ELF-1 (cell line): ENCODE results near the gene GRK5.
A peak's percentile ranks its signal among the peaks of the same experiment; 100 is the strongest.
"Not testable (repeated sequence)": the region's sequence is repeated elsewhere in the genome, so short reads cannot be mapped to it uniquely, and the experiment has no call there.

ENCODE experiments used
- DNase-seq: peaks from one replicate; pipeline ENCODE4 v3.0.0-alpha.2; 2016; ENCODE audit warnings: low read depth, low spot score

The GRK5 gene

DNA sequence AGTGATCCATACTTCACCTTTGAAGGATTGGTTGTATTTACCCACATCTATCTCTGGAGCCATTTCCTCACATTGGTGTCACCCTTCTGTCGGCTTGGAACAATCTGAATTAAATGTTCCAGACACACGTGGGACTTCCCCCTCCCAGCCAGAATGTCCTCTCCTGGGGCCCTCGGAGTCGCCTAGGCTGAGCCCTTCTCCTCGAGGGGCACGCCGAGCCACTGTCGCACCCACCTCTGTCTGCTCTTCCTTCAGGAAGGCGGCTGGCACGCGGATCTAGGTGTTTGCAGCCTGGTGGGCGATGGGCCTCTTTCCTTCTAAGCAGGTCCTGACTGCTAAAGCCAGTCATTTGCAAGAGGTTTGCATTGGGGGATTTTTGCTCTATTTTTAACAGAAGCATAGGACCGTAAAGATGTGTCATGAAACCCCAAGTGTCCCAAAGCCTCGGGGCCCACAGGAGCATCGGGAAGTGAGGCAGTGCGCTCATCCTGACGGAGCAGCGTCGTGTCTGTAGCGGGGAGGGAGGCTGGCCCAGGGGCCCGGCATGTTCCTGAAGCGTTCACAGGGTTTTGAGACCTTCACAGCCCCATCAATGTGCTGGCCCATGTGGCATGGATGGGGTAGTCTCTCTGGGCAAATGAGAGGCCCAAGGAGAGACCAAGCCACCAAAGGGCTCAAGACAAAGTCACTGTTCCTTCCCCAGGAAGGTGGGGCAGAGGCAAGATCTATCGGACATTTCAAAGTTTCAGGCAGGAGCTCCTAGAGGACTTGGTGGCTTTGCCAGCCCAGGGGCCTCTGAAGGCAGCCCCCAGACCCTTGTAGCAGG, 248.5 kb downstream of the GRK5 start:
- no peak for DNase-seq

DNA sequence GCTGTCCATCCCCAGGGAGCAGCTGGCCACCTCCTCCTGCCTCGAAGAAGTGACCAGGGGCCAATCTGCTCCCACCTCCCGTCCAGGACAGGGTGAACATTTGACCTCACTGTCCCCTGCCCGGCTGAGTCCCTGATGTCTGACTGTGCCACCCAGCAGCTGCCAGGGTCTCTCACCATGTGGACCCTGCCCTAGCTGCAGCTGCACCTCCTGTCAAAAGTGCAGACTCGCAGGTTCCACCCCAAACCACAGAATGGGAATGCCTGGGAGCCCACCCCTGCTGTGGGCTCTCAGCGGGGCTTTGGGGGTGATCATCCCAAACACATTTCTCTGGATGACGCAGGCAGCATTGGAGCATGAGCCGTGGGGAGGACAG, 249.1 kb downstream of the GRK5 start:
- no peak for DNase-seq

DNA sequence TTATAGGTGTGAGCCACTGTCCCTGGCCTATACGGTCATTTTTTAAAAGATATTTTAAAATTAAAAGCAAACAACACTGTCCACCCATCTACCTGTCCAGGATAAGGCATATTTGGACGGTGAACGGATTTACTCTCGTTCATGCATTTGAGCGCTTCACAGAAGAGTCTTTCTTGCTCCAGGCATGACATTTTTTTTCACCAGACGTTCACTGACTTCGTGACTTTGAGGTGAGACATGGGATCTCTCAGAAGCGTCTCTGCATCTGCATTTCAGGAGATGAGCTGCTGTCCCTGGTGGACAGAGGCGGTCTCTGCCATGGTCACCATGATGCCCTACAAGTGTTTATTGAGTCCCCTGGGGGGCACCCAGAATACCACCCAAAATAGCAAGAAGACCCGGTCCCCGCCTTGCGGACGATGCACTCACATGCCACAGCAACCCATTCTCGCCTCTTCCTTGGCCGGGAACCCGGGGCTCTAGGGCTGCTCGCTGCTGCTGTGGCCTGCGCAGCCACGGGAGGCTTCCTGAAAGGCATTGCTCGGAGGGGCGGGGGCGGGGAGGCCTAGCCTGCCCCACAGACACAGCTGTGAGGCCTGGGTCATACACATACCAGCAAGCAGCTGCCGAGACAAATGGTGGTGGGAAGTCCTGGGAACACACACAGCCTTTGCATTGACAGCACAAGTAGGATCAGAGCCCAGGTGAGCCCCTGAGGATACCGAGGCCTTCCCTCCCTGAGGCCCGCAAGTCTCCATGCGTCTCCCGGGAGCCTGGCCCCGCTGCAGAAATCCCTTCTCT, 250.8 kb downstream of the GRK5 start:
- peak; percentile 66 for DNase-seq

DNA sequence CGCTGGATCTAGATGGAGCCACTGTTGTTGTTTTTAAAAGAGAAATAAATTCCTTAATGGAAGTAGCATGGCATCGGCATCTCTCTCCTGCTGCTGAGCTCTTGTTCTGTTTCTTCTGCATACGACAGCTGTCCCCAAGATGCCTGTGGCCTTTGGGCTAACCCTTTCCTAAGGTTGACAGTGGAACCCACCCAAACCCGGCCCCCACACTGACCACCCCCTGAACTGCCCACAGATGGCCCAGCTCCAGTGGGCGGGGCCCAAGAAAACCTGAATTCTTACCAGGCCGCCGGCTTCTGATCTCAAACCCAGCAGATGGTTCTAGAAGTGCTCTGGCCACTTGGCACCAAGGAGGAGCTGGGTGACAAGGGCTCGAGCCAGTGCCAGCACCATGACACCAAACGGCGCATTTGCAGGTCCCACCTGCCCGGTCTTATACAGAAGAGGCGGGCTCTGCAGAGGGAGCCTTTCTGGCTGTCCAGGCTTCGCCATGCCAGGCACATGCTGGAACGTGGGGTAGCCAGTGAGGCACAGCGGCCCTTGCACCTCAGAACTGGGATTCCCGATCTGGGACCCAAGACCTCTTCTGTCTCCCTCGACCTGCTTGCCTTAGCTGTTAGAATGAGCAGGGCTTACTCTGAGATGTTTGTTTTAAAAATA, 252.4 kb downstream of the GRK5 start:
- no peak for DNase-seq

DNA sequence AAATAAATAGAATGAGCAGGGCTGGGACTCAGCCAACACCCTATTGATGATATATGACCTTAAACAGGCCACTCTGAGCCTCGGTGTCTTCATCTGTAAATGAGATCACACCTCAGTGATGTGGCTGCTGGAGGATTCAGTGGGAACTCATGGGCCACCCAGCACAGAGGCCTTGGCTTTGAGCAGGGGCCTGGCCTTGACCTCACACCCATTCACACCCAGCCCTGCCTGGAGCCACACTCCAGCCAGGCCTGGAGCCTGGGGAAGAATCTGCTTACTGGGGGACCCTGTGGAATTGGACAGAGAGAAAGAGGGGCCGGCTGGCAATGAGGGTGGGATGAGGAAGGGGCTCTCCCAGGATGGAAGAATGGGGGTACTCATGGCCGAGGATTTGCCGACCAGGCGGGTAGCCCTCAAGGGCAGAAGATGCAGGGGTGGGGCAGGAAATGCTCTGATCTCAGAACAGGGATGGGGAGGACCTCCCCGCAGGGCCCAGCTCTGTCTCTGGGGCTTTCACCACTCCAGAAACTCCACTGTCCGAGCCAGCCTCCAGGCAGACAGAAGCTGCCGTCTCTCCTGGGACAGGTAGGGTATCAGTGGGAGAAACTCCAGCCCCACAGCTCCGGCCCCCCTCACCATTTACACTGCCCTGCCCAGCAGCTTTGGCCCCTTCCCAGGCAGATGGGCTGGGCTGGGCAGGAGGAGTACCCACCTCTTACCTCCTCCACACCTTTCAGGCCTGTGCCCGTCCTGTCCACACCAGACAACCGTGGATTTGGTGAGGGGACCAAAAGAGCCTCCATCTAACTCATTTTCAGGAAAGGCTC, 253.2 kb downstream of the GRK5 start:
- DNase-seq: no peak

DNA sequence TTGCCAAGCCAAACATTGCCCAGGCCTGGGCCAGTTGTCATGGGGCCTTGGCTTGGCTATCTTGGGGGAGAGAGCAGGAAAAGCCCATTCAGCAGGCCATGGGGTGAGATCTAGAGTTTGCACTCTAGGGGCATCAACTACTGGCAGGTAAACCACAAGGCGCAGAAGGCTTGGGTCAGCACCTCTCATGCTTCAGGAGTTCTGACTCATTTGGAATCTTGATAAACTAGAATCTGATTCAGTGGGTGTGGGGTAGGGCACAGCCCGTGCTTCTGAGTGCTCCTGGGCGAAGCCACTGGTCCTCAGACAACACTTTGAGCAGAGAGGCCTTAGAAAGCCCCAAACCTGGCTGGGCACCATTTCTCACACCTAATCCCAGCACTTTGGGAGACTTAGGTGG, 254.0 kb downstream of the GRK5 start:
- DNase-seq: no peak

DNA sequence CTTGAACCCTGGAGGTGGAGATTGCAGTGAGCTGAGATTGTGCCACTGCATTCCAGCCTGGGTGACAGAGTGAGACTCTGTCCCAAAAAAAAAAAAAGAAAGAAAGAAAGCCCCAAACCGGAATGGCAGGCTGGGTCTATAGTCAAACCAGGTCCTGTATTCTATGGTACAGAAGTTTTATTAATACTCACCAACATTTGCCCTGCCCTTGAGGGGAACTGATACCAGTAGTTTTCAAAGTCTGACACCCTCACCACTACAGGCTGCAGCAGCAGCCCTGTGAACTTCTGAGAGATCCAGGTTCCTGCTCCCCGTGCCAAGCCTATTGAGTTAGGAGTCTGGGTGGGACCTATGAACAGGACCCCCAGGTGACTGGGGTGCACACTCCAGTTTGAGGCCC, 254.6 kb downstream of the GRK5 start:
- DNase-seq: no peak

DNA sequence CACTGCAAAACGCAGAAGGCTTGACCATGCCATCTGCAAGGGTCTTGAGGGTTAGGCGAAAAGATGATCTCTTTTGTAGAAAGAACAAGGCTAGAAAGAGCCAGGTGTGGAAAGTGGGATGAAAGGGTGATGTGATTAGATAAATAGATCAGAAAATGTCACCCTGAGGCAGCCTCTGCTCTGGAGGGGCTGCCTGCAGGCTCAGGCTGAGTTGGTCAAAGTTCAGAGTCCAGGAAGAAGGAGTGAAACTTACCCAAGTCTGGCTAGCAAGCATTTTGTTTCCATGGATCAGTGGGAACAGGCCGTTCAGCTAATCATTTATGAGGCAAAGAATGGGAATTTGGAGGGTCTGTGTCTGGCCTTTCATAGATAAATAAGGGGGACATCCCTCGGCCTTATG, 255.4 kb downstream of the GRK5 start:
- no peak for DNase-seq

DNA sequence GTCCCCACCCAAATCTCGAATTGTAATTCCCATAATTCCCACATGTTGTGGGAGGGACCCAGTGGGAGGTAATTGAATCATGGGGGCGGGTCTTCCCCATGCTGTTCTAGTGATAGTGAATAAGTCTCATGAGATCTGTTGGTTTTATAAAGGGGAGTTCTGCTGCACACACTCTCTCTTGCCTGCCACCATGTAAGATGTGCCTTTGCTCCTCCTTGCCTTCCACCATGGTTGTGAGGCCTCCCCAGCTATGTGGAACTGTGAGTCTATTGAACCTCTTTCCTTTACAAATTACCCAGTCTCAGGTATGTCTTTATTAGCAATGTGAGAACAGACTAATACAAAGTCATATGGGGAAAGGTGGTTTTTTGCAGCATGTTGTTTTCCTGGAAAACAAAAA, 255.8 kb downstream of the GRK5 start:
- not testable (repeated sequence) for DNase-seq

DNA sequence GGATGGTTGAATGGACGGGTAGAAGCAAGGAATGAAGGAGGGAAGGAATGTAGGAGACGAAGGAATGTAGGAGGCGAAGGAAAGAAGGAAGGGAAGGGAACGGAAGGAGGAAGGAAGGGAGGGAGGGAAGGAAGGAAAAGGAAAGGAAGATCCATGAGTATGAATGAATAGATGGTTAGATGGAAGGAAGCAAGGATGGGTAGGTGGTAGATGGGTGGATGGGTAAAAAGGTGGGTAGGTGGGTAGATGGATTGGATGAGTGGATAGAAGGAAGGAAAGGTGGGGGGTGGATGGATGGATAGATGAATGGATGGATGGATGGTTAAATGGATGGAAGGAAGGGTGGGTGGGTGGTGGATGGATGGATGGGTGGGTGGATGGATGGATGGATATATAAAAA, 257.7 kb downstream of the GRK5 start:
- no peak for DNase-seq

DNA sequence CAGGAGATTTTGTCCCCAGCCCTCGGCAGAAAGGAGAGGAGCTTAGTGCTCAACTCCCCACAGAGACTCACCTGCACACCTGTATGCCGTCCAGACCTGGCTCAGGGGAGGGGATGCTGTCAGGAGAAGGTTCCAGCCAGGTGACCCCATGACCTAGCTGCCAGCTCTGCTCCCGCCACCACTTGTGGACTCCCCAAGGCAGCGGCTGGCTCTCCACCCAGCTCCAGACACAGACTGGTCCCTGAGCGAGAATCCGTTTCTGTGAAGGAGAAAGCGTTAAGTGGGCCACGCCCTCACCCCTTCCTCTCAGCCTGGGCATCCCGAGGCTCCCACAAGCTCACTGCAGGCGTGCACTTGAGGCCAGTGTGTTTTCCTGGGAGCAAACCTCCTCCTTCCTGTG, 258.7 kb downstream of the GRK5 start:
- DNase-seq: no peak

DNA sequence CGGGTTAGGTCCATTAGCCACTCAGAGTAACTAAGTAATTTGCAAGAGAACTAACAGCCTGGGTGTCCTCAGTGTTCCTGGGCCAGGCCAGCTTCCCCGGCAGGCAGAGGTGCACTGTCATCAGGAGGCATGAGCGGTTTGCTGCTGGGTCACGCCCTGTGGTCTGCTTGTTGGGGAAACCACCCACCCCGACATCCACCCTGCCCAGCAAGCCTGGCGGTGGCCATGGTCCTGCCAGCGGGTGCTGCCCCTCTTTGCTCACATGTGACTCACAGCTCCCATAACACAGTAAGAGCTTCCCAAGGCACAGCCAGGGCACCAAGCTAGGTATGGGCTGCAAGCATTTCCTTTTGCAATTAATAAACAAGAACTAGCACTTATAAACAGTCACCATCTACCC, 259.3 kb downstream of the GRK5 start:
- no peak for DNase-seq

DNA sequence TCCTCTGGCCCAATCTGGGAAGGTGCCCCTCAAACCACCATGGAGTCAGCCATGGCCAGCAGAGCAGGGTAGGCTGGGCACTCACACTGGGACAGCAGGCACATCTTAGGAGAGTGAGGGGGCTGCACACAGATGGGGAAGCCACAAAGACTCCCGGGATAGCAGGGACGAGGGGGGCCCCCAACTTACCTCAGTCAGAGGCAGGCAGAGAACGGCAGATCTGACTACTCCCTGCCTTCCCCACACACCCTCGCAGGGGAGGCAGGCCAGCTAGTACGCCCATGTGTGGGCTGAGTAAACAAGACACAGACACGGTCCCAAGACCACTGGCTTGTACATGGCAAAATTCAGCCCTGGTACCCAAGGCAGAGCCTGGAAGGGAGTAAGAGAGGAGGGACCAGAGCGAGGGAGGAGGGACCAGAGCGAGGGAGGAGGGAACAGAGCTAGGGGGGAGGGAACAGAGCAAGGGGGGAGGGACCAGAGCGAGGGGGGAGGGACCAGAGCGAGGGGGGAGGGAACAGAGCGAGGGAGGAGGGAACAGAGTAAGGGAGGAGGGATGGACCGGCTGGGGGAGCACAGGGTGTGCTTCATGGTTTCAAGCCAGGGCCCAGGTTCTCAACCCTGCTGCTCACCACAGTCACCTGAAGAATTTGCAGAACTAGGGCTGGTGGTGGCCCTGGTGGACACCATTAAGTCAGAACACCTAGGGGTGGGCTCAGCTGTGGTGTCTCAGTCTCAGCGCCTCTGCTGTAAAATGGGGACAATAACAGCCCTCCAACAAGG, 261.4 kb downstream of the GRK5 start:
- DNase-seq: no peak

DNA sequence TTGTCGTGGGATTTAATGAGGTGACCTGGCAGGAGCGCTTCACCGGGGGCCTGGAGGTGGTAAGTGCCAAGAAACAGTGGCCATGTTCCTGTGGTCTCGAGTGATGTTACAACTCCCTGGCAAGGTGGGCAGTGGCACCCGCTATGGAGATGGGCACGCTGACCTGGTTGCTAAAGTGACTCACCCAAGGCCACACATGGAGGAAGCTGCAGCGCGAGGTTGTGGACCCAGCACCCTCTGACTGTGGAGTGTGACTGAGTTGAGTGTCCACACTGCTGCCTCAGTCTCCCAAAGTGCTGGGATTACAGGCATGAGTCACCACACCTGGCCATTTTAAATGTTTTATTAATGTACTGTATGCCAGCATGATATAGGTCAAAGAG, 261.9 kb downstream of the GRK5 start:
- no peak for DNase-seq

DNA sequence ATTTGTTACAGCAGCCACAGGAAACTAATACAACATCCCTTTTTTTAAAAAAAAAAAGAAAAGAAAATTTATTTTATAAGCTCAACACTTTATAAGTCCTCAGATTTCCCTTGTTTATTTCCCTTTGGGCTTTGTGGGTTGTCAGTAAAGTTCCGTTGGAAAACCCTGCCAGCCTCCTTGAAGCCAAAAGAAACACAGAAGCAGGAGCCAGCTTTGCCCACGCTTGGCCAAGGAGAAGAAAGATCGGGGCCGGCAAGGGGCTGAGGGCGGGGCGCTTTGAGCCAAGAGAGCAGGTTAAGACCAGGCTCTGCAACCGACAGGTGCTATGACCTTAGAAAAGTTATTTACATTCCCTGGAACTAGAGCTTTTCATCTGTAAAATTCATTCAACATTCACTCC, 262.5 kb downstream of the GRK5 start:
- DNase-seq: no peak

DNA sequence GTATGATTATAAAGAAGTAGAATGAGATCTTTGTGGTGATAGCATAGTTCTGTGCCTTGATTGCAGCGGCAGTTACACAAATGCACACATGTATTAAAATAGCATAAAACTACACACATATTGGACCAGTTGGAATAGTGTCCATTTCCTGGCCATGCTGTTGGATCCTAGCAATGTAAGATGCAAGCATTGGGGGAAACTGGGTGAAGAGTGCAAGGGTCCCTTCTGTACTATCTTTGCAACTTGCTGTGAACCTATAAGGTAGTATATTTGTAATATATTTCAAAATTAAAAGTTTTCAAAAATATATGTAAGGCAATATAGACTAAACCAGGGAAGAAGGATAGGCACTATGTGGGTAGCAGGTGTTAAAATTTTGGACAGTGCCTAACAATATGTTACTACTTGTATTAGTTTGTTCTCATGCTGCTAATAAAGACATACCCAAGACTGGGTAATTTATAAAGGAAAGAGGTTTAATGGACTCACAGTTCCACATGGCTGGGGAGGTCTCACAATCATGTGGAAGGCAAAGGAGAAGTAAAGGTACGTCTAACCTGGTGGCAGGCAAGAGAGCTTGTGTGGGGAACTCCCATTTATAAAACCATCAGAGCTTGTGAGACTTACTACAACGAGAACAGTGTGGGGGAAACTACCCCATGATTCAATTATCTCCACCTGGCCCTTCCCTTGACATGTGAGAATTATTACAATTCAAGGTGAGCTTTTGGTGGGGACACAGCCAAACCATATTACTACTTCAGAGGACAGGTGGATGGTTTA, 263.7 kb downstream of the GRK5 start:
- no peak for DNase-seq

DNA sequence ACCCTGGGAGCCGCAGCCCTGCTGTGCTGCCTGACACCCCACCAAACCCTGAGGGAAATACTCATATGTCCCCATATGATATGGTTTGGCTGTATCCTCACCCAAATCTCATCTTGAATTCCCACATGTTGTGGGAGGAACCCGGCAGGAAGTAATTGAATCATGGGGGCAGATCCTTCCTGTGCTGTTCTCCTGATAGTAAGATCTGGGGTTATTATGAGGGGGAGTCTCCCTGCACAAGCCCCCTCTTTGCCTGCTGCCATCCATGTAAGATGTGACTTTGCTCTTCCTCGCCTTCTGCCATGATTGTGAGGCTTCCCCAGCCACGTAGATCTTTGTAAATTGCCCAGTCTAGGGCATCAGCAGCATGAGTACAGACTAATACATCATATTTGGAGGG, 266.4 kb downstream of the GRK5 start:
- no peak for DNase-seq

DNA sequence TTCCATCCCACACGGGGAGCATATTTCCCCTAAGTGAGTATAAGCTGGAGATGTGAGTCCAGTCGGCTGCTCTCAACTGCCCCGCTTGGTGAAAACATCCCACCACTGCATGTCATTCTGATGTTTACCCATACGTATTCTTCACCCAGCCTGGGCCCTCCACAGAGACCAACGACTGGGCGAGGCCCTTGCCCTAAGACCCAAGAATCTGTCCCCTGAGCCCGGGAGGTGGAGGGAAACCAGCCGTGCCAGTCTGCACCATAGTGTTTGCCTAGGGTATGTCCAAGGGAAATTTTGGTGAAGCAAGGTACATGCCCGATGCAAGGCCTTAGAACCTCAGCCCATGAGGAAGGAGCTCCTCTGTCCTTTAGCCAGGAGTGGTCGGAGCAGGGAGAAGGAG, 267.2 kb downstream of the GRK5 start:
- DNase-seq: no peak

DNA sequence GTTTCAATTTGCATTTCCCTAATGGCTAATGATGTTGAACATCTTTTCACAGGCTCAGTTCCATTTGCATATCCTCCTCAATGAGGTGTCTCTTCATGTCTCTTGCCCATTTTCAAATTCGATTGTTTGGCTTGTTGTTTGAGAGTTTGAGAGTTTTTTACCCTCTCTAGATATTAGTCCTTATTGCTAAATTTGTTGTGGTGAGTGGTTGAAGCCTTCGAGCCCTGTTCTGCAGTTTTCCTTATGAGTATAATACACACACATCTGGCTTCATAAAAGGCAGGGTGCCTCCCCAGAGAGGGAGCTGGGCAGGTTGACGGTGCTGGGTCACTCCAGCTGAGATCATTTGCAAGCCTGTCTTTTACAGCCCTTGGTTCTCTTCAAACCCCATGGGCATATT, 270.1 kb downstream of the GRK5 start:
- no peak for DNase-seq

DNA sequence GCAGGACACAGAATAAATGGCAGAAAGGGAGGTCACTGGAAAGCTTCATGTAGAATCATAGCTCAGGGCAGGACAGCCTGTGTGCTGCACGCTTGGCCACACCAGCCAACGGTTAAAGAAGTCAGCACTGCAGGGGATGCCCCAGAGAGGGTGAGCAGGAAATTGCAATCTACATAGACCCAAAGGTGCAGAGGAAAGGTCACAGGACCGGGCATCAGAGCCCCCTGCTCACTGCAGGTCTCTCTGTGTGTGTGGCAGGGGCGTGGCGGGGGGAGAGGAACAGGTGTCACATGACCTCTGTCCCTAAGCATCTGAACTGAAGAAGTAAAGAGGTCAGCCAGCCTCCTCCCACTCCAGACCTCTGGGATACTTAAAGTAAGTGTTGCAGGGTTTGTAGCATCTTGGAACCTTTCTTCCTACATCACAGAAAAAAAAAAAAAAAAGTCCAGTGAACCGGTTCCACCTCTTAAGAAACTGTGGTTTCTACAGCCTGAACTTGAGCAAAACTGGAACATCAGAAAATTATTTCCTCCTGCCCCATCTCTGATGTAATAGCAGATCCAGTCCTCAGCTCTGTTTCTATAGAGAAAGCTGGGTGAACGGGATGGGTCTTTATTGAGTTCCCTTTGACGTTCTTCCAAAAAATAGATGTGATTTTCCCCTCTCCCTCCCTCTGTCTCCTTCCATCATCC, 270.9 kb downstream of the GRK5 start:
- DNase-seq: no peak
